Tibial nerve (tissue), 3 donors: ENCODE data around the gene AP1G2.

Experiments used
- CTCF ChIP-seq, 5 experiments: fragments of 200-600 bp in 3 of 5; fragments of 450-650 bp in 2 of 5; sonication (generic) in 3 of 5; IDR thresholded peaks; one replicate each; pipeline ENCODE4 v1.5.1; 2016 to 2019; ENCODE audit warnings: antibody characterized with exemption in 5 of 5, mild to moderate bottlenecking in 3 of 5, moderate library complexity in 2 of 5
- POLR2A ChIP-seq, 2 donors: fragments of 450-650 bp; IDR thresholded peaks; one replicate each; pipeline ENCODE4 v1.6.1; 2017; ENCODE audit warnings: antibody characterized with exemption in 2 of 2, mild to moderate bottlenecking in 2 of 2, moderate library complexity in 2 of 2

GRCh38 chr14:23604148-23604547 lies 36.6 kb upstream of the AP1G2 start:
- TF ChIP-seq CTCF (IDR thresholded peaks at IDR 0.05) (no peak), POLR2A (IDR thresholded peaks at IDR 0.05) (no peak)
